GM18951 (cell line): ENCODE measurements around the gene LRMDA.

Source experiments
- POLR2A ChIP-seq: IDR thresholded peaks from 4 replicates; pipeline ENCODE4 v1.6.1; 2011; ENCODE audit warnings: mild to moderate bottlenecking; ENCODE audit not compliant: insufficient read length, insufficient read depth; ENCODE audit errors: extremely low read depth
- in situ Hi-C: fragments of 300-500 bp; cut with MboI; formaldehyde crosslinking; loops from one replicate; pipeline ENCODE4 v1.12.0; 2022; ENCODE audit warnings: low sequenced_read_pairs, mixed read lengths, inconsistent platforms; ENCODE audit not compliant: unreplicated experiment

The LRMDA gene

DNA sequence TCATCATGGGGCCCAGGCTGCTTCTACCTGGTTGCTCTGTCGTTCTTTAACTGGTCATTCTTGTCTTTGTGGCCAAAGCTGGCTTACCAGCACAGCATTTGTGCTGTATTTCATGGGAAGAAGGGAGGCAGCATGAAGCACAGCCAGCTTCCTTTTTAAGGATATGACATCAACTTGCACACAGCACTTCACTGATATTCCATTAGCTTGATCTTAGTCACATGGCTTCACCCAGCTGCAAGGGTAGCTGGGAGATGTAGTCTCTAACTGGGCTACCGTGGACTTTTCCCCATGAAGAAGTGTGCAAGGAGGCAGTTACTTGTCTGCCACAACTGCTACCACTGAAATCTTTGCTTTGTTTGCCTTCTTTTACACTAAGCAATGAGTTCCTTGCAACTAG lies 525.2 kb downstream of the LRMDA start:
- TF ChIP-seq POLR2A, result no peak
- in situ Hi-C loops, result no loop called here

DNA sequence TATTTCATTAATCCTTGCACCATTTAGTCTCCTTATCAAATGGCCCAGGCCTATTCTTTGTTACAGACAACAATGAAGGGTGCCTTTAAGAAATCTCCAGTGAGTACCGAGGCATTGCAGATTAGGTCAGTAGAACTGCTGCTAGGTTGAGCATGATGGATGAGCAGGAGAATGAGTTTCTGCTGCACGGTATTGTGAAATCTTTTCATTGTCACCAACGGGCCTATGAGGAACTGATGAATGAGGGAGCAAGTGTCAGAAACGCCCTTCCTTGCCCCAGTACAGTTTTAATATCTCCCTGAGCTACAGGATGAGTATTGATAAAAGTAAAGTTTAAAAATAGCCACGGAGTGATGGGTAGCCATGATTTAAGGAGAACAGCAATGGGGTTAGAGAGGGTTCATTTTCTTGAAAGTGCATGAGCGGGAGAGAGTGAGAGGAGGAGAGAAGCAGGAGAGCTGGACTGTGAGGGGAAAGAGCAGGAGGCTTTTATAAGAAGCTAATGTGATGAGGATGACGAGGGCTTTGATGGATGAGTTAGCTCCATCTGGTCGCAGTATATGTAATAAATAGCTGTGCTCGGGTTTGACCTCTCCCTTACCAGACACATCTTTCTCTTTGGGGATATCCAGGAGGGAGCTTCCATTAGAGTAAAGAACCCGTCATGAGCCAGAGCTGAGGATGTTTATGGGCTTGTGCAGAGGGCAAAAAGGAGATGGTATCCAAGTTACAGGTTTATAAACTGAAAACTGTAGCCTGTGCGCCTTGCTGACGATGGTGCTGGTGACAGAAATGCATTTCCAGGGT lies 526.1 kb downstream of the LRMDA start:
- no peak for TF ChIP-seq POLR2A
- in situ Hi-C loops, result no loop called here

DNA sequence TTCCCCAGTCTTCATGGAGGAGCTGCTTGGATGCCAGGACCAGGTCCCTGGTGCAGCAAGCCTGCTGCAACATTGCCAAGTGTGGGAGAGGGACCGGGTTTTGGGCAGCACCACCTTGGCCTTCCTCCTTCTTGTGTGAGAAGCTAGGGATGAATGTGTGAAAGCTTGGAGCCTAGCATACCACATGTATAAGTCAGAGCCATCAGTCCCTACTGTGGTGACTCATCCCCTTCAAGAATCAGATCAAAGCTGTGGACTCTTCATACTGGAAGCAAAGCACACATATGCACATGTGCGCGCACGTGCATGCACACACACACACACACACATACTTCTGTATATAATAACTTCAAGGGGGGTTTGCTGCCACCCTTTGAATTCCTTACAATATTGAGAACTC lies 527.8 kb downstream of the LRMDA start:
- in situ Hi-C loops, result no loop called here
- TF ChIP-seq POLR2A, result no peak

DNA sequence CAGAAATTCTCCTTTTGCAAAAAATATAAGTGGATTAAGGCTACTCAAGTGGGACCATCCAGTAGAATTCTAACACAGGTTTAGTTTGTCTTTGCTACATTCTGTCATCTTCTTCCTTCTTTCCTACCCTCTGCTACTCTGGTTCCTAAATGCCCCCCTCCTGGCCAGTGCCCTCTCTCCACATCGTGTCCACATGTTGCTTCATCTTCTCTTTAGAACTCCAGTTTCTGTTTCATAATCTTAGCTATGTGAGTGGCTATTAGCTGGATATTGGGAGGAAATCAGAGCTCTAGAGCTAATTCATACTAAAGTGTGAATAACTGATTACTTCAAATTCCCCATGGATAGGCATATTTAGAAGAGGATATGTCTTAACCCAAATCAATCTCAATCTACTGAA lies 528.5 kb downstream of the LRMDA start:
- no peak for TF ChIP-seq POLR2A
- in situ Hi-C loops, result no loop called here

DNA sequence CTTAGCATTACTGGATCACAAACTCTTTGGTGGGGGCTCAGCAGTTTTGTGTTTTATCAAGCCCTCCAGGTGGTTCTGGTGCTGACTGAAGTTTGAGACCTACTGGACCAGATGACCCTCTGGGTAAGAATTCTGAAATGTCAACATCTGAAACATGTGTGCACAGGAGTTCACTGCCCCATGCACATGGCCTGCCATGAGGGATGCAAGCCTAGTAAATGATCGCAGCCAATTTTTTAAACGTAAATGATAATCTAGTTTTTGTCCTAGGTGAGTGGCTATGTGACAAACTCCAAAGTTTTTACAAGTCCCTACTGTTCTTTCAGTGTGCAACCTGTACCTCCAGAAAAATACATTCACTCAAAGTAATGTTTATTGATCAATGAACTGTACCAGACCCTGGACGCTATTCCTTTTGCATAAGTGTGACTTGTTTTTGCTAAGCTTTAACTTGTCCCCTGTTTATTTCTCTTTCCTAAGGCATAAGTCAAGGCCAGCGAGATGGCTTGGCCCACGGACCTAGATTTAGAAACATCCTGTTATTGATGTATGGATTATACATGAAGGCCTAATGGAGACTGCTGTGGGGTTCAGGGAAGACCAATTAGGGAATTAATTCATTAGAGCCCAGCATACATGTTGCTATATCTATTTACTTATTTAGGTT lies 531.1 kb downstream of the LRMDA start:
- in situ Hi-C loops, result no loop called here
- no peak for TF ChIP-seq POLR2A

DNA sequence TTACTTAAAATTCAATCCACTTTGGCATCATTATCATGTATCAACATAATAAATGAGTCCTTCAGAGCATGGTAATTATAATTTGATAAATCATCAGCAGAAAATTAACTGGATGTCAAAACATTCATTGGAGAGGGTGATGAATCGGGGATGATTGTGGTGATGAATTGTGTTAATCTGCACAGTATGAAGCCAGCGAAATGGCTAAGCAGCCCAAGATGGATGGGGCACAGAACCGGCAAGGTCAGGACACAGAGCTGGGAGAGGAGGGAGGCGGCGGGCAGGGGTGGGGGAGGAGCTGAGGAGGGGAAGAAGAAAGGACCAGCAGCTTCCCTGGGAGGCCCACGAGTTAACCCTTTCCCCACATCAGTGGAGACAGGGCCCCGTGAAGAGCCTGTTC lies 536.1 kb downstream of the LRMDA start:
- TF ChIP-seq POLR2A, result no peak
- in situ Hi-C loops, result no loop called here

DNA sequence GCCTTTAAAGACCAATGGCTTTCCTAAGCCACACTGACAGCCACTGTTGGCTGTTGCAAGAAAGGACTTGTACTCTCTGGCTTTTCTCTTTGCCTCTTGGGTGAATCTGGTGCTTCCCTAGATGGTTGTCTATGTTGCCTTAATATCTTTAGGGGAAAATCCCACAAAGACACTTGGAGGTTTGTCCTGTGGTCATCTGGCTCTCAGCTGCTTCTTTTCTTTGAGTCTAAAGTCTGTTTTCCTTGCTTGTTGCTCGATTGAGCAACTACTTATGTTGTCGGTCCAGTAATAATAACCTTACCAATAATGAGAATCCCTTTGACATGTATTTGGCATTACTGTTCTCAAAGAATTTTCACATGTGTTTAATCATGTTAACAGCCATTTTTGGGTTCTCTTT lies 537.6 kb downstream of the LRMDA start:
- in situ Hi-C loops, result no loop called here
- TF ChIP-seq POLR2A, result no peak

DNA sequence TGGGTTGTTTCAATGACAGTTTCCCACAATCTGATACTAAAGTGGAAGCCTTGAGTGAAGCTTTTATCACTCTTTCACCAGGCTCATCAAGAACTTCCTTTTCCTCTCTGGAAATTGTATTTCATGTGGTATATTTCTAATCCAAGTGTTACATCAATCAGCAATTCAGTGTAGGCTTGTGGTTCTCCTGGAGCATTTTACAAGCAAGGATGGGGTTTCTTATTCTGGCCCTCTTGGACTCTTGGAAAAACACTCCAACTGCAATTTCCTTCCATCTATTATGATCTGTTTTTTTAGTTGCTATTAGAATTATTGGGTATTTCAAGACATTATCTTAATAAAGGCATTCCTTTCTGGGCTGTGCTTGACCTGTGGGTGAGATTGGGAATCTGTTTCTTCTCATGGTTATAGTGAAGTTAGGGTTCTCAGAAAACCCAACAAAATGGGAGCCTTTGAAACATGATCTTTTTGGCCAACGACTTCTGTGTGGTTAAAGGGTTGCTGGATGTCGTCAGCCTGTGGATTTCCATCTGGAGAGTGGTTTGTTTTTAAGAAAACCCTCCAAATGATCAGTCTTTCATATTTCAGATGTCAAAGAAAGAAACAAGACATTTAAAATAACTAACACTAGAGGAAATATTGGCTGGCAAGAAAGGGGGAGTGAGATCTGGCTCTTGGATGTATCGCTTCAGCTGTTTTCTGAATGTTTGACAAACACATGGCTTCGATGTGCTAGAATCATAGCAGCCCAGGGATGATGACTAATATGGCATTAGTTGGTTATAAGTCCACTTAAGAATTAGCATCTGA lies 540.2 kb downstream of the LRMDA start:
- in situ Hi-C loops, result no loop called here
- no peak for TF ChIP-seq POLR2A

DNA sequence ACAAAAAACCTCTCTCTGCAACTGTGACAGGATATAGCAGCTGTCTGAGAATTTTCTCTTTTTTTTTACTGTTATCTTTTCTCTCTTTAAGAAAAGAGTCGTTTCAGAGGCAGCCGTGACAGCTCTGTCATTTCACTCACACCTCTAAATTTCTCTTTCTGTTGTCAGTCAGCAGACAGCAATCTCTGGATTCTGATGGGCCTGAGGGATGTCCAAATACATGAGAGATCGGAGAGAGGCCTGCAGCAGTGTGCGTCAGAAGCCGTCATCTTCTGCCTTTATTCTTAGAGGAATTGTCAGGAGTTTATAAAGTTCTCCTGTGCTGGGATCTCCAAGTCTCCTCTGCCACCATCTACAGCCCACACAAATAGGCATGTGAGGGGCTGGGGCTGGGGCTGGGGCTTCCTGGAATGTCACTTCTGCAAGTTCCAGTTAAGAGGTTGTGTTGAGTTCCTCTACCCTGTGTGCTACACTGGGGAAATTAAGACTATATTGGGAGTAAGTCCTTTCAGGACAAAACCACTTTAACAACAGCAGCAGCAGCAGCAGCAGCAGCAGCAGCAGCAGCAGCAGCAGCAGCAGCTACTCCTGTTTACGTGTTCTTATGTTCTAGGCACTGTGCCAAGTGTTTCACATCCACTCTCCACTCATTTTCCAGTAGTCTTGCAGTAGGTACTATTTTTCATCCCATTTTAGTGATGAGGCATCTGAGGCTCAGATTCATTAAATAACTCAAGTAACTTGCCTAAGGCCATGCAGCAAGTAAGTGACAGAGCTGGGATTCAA lies 541.3 kb downstream of the LRMDA start:
- in situ Hi-C loops, result no loop called here
- TF ChIP-seq POLR2A, result no peak

DNA sequence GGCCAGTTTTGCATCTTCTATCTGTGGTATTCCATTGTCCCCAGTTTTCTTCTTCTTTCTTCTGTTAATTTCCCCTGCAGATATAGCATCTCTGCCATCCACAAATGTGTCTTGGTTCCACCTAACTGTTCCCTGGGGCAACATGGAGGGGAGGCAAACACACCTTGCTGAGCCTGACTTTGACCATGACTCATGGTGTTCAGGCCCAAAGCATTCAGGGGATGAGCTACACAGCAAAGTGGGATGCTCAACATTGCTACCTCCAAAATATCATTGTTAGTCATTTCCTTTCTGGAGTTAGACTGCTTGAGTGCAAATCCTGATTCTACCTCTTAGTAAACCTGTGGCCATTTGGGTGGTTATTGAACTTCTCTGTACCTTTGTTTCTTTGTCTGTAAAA lies 542.7 kb downstream of the LRMDA start:
- no peak for TF ChIP-seq POLR2A
- in situ Hi-C loops, result no loop called here

DNA sequence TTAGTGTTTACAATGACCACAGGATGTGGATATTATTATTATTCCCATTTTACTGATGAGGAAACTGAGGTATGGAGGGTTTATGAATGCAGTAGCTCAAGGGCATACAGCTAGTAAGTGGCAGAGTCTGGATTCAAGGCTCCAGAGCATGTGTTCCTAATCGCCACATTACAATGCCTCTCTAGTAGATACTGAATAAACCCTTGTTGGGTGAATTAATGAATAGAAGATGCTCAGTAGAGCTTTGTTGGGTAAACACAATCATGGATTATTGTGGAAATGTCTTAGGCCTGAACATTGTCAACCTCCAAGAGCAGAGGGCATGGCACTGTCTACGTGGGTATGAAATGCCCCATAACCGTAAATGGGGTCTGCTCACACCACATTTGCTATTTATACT lies 545.3 kb downstream of the LRMDA start:
- in situ Hi-C loops, result no loop called here
- TF ChIP-seq POLR2A, result no peak

DNA sequence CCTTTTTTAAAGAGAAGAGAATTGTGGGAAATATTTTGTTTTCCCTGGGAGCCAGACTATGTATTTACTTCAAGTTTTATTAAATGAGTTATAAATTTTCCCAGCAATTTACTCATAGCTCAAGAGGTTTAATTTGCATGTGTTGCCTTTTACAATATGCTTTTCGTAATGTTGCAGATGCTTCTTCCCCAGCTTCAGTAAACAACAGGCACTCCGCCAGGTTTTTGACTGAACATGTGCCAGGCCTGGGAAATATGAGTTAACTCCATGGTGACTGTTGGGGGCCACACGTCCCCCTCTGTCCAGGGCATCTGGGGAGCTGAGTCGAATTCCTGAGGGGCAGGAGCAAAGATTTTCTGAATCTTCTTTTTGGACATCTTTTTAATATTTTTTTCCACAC lies 545.7 kb downstream of the LRMDA start:
- in situ Hi-C loops, result no loop called here
- no peak for TF ChIP-seq POLR2A

DNA sequence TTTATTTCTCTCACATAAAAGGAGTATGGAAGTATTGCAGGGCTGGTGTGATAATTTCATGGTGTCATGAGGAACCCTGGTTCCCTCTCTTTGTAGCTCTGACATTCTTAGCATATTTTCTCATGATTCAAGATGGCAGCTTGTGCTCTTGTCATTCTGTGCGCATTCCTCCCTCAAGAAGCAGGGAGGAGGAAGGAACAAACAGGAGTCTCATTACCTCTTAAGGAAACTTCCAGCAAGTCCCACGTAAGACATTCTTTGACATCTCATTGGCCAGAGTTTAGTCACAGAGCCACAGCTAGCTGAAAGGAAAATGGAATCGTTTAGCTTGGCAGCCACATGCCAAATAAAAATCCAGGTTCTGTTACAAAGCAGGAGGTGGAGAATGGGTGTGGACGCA lies 546.8 kb downstream of the LRMDA start:
- in situ Hi-C loops, result no loop called here
- no peak for TF ChIP-seq POLR2A
